Measurements from ENCODE around the gene RNASE1. TPM values are rescaled to one million over a fixed set of nuclear protein-coding genes. Genes with fewer than 3 reads are reported as not detected.
A peak's percentile ranks its signal among the peaks of the same experiment; 100 is the strongest.

The RNASE1 gene
- total and polyA plus RNA-seq, 10 of the 15 experiments (the other 5 are each of a cell fraction or from before 2014, with no cell fraction given): 0.11 to 0.72 (median 0.38) TPM; not detected in 7

GRCh38 chr14:20782280-20782890 lies 20.3 kb downstream of the RNASE1 start:
- in situ Hi-C loops (cut with MboI): no loop called here
- Histone ChIP-seq H4K20me1 (ENCODE audit: control insufficient read depth, insufficient read depth) (no peaks in the 10 kb centered on the region), H3K79me2 (ENCODE audit: control insufficient read depth, insufficient read depth, low read length) (no peaks in the 10 kb centered on the region), H2AFZ (ENCODE audit: control insufficient read depth, low read depth, low read length) (peak overlapping the region; percentile 2; the same call in 1 of the 2 replicates), H3K4me3 (peak overlapping the region; percentile 76), H3K9ac (ENCODE audit: control insufficient read depth, insufficient read depth, low read length) (peak overlapping the region; percentile 76), H3K9me3 (replicated peaks; ENCODE audit: control insufficient read depth, insufficient read depth, low read length) (no peaks in the 10 kb centered on the region), H3K4me2 (ENCODE audit: control insufficient read depth, insufficient read depth) (peak overlapping the region; percentile 77), H3K27ac (ENCODE audit: control insufficient read depth, insufficient read depth) (peak overlapping the region; percentile 92), H3K27me3 (replicated peaks in 1 of 2; ENCODE audit: control insufficient read depth in 2 of 2, insufficient read depth in 2 of 2, low read length in 1 of 2) (no peaks in the 10 kb centered on the region), H3K36me3 (ENCODE audit: control insufficient read depth in 2 of 2, insufficient read depth in 2 of 2, low read length in 1 of 2) (no peaks in the 10 kb centered on the region), H3K4me1 (ENCODE audit: control insufficient read depth, insufficient read depth, low read length) (peaks cover 10% of the 10 kb centered on the region)
- no peak for DNase-seq (ENCODE audit: low read depth, low spot score)
- no TSS peak for BruUV-seq (replicated peaks)
- ChIA-PET SMC1A (ENCODE audit: uncharacterized antibody, unreplicated experiment) (interaction anchor here (1.6 to 2.6 kb wide), 4 partner anchors 15 to 91 kb away, joined by 4 to 17 read pairs (median 7); no protein-coding TSS in a partner anchor), CTCF (interaction anchor here (0.8 to 3.4 kb wide), 4 partner anchors 12 to 77 kb away, joined by 3 to 18 read pairs (median 6); partner anchors contain the start of gene EDDM3B), POLR2A (interaction anchor here (0.6 to 1.0 kb wide), 3 partner anchors 34 to 105 kb away, joined by 3 to 4 read pairs (median 3); no protein-coding TSS in a partner anchor), RAD21 (ENCODE audit: unreplicated experiment) (interaction anchor here (0.6 to 1.5 kb wide), 3 partner anchors 8 to 16 kb away, joined by 3 to 4 read pairs (median 3); no protein-coding TSS in a partner anchor)
- peak; percentile 78 for FAIRE-seq
- ATAC-seq: peak; percentile 80
- intact Hi-C loops (cut with micrococcal nuclease; ENCODE audit: unreplicated experiment): no loop called here
- 0% methylated on average over 5 of the region's 5 CpGs for WGBS (ENCODE audit: insufficient coverage, insufficient replicate concordance, low lambda C conversion rate, missing lambda C conversion rate)
- TF ChIP-seq GABPA (IDR thresholded peaks at IDR 0.05; ENCODE audit: low read depth): peak; percentile 63
- 0 out of 2 replicates have a peak, but pooled peaks have one; percentile 37 for TF ChIP-seq TAF1 (IDR thresholded peaks at IDR 0.05; ENCODE audit: borderline replicate concordance, low read depth, low read length)
- TF ChIP-seq CBFB (IDR thresholded peaks at IDR 0.05; ENCODE audit: low read depth): peak; percentile 35; the same call in 1 of the 2 replicates
- TF ChIP-seq, protein P1, sequence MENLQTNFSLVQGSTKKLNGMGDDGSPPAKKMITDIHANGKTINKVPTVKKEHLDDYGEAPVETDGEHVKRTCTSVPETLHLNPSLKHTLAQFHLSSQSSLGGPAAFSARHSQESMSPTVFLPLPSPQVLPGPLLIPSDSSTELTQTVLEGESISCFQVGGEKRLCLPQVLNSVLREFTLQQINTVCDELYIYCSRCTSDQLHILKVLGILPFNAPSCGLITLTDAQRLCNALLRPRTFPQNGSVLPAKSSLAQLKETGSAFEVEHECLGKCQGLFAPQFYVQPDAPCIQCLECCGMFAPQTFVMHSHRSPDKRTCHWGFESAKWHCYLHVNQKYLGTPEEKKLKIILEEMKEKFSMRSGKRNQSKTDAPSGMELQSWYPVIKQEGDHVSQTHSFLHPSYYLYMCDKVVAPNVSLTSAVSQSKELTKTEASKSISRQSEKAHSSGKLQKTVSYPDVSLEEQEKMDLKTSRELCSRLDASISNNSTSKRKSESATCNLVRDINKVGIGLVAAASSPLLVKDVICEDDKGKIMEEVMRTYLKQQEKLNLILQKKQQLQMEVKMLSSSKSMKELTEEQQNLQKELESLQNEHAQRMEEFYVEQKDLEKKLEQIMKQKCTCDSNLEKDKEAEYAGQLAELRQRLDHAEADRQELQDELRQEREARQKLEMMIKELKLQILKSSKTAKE (IDR thresholded peaks at IDR 0.05; ENCODE audit: low read depth, poor library complexity, severe bottlenecking): no peak
- TF ChIP-seq MTA2 (IDR thresholded peaks at IDR 0.05; ENCODE audit: low read depth): 0 out of 2 replicates have a peak, but pooled peaks have one; percentile 47
- no peak for TF ChIP-seq LARP7 (IDR thresholded peaks at IDR 0.05)
- TF ChIP-seq RB1 (IDR thresholded peaks at IDR 0.05; ENCODE audit: borderline replicate concordance): no peak
- TF ChIP-seq ZBTB40 (IDR thresholded peaks at IDR 0.05; ENCODE audit: borderline replicate concordance): peak; percentile 75
- TF ChIP-seq IRF4 (IDR thresholded peaks at IDR 0.05; ENCODE audit: low read depth, low read length): 0 out of 2 replicates have a peak, but pooled peaks have one; percentile 23
- 0 out of 4 replicates have a peak, but pooled peaks of 1 of the 2 experiments have one; percentile 25 for TF ChIP-seq EP300 (IDR thresholded peaks at IDR 0.05; ENCODE audit: borderline replicate concordance in 1 of 2, control insufficient read depth in 1 of 2, low read depth in 2 of 2, low read length in 2 of 2)
- no peak for TF ChIP-seq SMARCA5 (IDR thresholded peaks at IDR 0.05)
- 0 out of 2 replicates have a peak, but pooled peaks have one; percentile 22 for TF ChIP-seq ELK1 (IDR thresholded peaks at IDR 0.05; ENCODE audit: low read depth, low read length)
- peak; percentile 88 for TF ChIP-seq RUNX3 (IDR thresholded peaks at IDR 0.05; ENCODE audit: low read length)
- TF ChIP-seq IKZF2 (IDR thresholded peaks at IDR 0.05): peak in 1 of 2 experiments; percentile 9; a peak in 1 of 4 replicates

Data from GM12878 (cell line).